Left renal pelvis (tissue), 4 donors: ENCODE data around the gene AMELX. TPM values are rescaled to one million over a fixed set of nuclear protein-coding genes. Genes with fewer than 3 reads are reported as not detected.

Source experiments
- DNase-seq, 4 donors: peaks; one replicate each; pipeline ENCODE4 v3.0.0-alpha.2; 2013; ENCODE audit warnings: low read depth in 4 of 4, low spot score in 3 of 4
- polyA plus RNA-seq, 4 donors: library from polyadenylated mRNA; unstranded; fragments of 120-200 nt; gene quantifications; one replicate each; pipeline ENCODE4 v1.2.1, GENCODE V29; 2013; ENCODE audit not compliant: insufficient read length in 4 of 4

The AMELX gene
- not detected for polyA plus RNA-seq

DNA sequence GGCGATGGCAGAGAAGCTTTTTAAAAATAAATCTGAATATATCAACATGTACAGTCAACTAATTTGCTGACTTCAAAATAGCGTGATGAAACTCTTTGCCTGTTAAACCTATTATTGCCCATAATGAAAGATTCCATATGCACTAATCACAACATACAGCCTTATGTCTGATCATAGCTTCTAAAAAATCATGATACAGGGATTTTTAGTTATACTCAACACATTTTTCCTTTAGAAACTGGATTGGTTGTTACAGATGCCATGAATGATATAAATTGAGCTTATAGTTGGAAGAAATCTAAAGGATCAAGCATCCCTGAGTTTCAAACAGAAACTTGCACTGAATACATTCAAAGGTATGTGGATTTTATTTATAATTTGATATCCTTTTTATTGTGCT lies at the start of gene AMELX:
AMELX (plus strand) TSS at position 301 of the 400 bp plus-strand sequence. CDS start 1,376 bp downstream, outside the sequence.
- no peak for DNase-seq

DNA sequence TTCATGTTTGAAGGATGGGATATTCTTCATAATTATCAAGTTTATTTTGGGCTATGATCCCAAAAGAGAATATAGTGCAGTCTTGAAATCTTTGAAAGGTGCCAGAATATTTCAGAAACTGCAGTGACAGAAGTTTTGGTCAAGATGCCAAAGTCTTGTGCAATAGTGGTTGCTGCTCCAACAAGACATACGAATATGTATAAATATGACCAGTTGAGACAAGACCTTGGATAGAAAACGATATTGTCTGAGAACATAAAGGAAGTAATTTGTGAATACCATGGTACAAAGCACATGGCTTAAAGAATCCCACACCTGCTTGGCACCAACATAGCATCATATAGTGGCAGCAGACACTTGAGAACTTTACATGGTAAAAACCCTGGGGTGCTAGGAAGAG lies 48.6 kb upstream of the AMELX start:
- no peak for DNase-seq

- no peak for DNase-seq
Measured at GRCh38 chrX:11254417-11255109, 38.6 kb upstream of the AMELX start.

DNA sequence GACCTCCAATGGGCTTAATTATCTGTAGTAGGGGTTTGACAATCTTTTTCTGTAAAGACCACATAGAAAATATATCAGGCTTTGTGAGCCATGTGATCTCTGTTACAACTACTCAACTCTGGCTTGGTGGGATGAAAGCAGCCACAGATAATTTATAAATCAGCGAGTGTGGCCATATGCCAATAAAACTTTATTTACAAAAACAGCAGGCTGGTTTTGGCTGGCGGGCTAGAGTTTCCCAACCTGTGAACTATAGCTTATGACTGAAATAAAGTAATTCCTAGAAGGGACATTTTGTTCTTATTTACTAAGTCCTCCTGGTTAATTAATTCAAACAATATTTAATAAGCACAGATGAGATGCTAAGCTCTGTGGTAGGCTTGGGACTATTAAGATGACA lies 35.9 kb upstream of the AMELX start:
- DNase-seq = no peak

- DNase-seq = no peak
Measured at GRCh38 chrX:11257711-11258110, 35.5 kb upstream of the AMELX start.

- DNase-seq = no peak
Measured at GRCh38 chrX:11259437-11259836, 33.8 kb upstream of the AMELX start.

DNA sequence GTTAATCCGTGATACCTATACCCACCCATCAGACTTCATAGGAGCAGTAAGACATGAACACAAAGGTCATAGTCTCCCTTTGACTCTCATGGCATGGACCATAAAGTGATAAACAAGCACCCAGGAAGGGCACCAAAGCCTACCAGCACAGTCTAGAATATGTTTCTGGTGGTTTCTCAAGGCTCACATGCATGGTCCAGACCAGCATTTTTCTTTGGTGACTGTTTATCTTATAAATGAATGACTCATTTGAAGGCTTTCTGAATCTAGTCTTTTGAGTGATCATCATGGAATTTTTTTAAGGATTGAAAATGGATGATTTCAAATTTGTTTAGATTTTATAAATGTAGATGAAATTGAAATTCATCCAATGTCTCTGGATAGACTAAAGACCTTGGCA lies 32.0 kb upstream of the AMELX start:
- DNase-seq = no peak

DNA sequence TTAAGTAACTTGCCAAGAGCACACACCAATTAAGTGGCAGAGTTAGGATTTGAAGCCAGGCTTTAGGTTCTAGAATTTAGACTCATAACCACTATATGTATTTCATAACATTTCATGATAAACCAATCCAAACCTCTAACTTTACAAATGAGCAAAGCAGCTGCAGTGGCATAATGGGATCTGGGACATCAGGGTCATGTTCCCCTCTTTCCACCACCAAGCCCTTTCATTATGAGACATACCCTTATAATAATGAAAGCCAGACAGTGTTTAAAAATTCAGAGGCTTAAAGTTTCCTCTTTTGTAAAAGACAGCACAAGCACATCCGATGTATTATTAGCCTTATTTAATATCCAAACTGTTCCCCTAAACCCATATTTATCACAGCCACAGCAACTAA lies 28.3 kb upstream of the AMELX start:
- DNase-seq = no peak

DNA sequence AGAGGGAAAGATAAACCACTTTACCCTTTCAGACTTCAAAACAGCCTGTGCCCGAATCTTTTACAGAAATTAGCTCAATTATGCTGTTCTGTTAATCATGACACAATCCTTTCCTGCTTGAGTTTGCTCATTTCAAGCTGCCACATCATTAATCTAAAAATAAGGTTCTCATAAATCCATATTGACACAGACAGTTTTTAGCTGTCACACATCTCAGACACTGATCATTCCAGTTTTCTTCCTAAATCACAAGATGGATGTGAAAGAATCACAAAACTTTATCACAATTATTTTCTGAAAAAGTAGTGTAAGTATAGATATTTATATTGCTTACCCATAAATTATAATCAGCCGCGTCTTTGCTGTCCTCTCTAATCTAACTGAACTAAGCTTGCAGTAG lies 27.9 kb upstream of the AMELX start:
- no peak for DNase-seq

DNA sequence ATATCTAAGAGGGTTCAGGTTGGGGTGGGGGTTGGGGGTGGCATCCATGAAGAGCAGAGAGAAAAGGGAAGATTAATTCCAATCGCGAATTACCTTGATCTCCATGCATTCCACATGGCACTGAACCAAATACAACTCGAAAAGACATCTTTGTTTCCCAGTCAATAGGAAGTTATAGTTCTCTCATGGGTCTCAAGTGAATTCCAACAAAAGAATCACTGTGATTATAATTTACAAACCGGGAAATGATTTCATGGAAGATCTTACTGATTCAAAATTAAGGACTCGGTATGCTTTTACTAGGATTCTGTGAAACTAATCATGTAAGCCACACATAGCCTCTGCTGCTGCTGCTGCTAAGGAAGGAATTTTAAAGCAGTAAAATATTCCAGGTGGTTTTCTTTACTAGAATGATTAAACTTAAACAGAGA lies 26.6 kb upstream of the AMELX start:
- no peak for DNase-seq

DNA sequence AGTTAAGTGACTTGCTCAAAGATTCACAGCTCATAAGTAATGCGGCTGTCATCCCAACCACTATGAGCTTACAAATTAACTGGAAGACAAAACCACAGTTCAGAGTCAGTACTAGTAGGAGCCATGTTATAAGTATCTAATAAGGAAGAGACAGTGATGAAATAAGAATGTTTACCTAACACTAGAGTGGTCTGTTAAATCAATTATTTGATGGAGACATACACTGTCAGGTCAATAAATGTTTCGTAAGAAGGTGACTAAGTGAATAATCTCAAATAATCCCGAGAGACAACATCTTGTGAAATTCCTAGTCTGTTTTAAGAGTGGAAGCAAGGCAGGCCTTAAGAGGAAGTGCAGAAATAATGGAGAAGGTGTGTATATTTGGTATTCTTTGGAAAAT lies 25.8 kb upstream of the AMELX start:
- DNase-seq = no peak

DNA sequence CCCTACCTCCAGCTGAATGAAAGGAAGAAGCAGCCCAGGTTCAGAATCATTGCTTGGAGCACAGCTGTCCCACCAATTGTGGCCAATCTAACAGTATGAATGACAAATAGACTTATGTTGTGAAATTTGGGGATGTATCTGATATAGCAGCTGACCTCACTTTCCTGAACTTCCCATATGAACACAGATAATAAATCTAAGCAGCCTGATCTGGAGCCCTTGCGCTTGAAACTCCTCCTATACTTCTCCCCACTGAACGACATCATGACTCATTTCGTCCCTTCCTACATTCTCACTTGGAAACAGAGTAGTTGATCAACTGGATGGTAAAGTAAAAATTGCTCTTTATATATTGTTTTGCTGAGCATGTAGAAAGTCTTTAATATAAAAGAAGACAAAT lies 24.2 kb upstream of the AMELX start:
- DNase-seq = no peak

- DNase-seq = no peak
Measured at GRCh38 chrX:11269996-11270395, 23.2 kb upstream of the AMELX start.

DNA sequence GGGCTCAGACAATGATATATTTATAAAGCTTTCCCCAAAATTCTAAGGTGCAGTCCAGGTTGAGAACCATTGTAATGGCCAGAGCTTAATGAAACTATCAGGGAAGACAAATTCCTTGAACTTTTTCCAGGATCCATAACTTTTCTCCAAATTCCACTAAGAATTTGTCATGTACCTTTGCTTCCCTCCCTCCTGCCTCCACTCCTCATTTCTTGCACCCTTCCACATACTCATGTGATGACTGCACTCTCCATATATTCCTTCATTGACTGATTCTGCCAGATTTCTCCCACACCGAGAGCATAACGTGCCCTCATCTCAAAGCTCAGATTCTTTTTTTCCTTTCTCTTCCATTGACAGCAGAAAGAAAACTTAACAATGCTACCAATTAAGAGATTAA lies 20.9 kb upstream of the AMELX start:
- DNase-seq = no peak

GRCh38 chrX:11272863-11273262 lies 20.4 kb upstream of the AMELX start:
- no peak for DNase-seq

- no peak for DNase-seq
Measured at GRCh38 chrX:11273544-11273943, 19.7 kb upstream of the AMELX start.

DNA sequence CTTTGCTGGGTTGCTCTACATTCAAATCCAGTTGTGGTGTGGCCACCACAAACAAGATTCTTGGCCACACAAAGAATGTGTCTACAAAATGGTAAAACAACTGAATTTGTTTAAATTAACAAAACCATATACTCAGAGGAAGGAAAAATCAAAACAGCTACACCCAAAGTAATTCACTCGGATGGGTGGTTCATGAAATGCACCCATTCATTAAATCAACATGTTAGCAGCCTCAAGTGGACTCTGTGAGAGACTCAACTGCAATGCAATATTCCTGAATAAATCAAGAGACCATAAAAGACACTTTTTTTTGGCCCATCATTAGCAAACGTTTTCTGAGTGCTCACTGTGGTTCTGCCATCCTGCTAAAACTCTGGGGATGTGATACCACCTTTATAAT lies 11.2 kb upstream of the AMELX start:
- no peak for DNase-seq

- DNase-seq = no peak
Measured at GRCh38 chrX:11285651-11286050, 7.6 kb upstream of the AMELX start.

- no peak for DNase-seq
Measured at GRCh38 chrX:11287505-11287904, 5.7 kb upstream of the AMELX start.

DNA sequence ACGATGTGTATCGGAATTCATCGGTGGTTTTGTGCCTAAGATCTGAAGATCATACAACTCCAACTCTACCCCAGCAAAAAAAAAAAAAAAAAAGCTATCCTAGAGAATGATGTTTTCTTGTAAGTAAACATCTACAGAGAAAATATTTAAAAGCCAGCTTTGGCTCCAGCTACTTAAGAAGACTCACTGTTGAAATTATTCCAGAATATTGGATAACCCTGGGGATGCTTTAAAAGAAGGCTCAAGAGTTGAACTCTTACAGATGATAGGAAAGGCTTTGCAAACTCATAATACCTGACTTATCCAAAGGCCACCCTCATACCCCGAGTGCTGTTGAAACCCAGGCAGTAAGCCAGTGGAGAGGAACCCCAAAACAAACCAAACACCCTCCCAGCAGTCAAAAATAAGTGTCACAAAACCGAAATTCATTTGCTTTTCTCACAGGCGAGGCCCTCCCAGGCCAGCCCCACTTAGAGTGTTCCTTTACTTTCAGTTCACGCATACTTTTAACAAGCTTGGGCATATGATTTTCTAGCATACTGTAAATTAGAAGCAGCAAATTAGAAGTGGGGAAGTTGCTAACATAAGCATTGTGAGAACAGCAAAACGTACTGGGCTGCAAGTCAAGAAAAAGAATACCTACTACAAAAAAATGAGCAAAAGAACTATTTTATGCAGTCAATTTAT lies 2.7 kb upstream of the AMELX start:
- DNase-seq = no peak

- DNase-seq = no peak
Measured at GRCh38 chrX:11296051-11296450, 2.8 kb downstream of the AMELX start.

- DNase-seq = no peak
Measured at GRCh38 chrX:11298600-11298999, 5.4 kb downstream of the AMELX start.
